Mesenchymal stem cell (in vitro differentiated cells and primary cell): Measurements from ENCODE around the gene FOXF2.

Source experiments
- DNase-seq: peaks from one replicate; pipeline ENCODE4 v3.0.0-alpha.2; 2013
- H2AFZ ChIP-seq: one replicate; pipeline ENCODE4 v1.6.1; 2013; ENCODE audit warnings: low read depth, mild to moderate bottlenecking, control low read depth, inconsistent platforms, low read length, moderate library complexity
- H2AK5ac ChIP-seq: 2 replicates; pipeline ENCODE4 v1.6.1; 2013; ENCODE audit warnings: low read length, moderate library complexity, mild to moderate bottlenecking, inconsistent platforms; ENCODE audit not compliant: severe bottlenecking
- H2BK120ac ChIP-seq: one replicate; pipeline ENCODE4 v1.6.1; 2013; ENCODE audit warnings: low read depth, mild to moderate bottlenecking, inconsistent platforms, low read length, moderate library complexity
- H2BK12ac ChIP-seq, 2 experiments: one replicate each; pipeline ENCODE4 v1.6.1; 2013; ENCODE audit warnings: inconsistent platforms in 2 of 2, low read length in 2 of 2, mild to moderate bottlenecking in 2 of 2, moderate library complexity in 2 of 2, control low read depth in 1 of 2
- H2BK15ac ChIP-seq: one replicate; pipeline ENCODE4 v1.6.1; 2013; ENCODE audit warnings: mild to moderate bottlenecking, low read depth, inconsistent platforms; ENCODE audit not compliant: poor library complexity, severe bottlenecking
- H2BK5ac ChIP-seq: 2 replicates; pipeline ENCODE4 v1.6.1; 2013; ENCODE audit warnings: low read depth, mild to moderate bottlenecking, low read length, control low read depth, inconsistent platforms; ENCODE audit not compliant: poor library complexity, severe bottlenecking
- H3K14ac ChIP-seq, 2 experiments: one replicate each; pipeline ENCODE4 v1.6.1; 2013; ENCODE audit warnings: inconsistent platforms in 2 of 2, low read length in 2 of 2, control low read depth in 1 of 2, mild to moderate bottlenecking in 1 of 2, moderate library complexity in 1 of 2
- H3K18ac ChIP-seq, 2 experiments: one replicate each; pipeline ENCODE4 v1.6.1; 2013; ENCODE audit warnings: inconsistent platforms in 2 of 2, low read length in 2 of 2, control low read depth in 1 of 2, low read depth in 1 of 2, mild to moderate bottlenecking in 1 of 2
- H3K23ac ChIP-seq, 2 experiments: one replicate each; pipeline ENCODE4 v1.6.1; 2013; ENCODE audit warnings: inconsistent platforms in 2 of 2, low read length in 2 of 2, mild to moderate bottlenecking in 2 of 2, moderate library complexity in 2 of 2, control low read depth in 1 of 2
- H3K27ac ChIP-seq: 2 replicates; pipeline ENCODE4 v1.5.1; 2013; ENCODE audit warnings: mild to moderate bottlenecking, moderate library complexity, low read length, control low read depth, inconsistent platforms; ENCODE audit not compliant: poor library complexity, severe bottlenecking
- H3K27me3 ChIP-seq, 2 experiments: 2 replicates each; pipeline versions ENCODE4 v1.6.1 to v1.7.0; 2013; ENCODE audit warnings: low read length in 2 of 2, mild to moderate bottlenecking in 2 of 2, moderate library complexity in 2 of 2, control low read depth in 1 of 2, inconsistent platforms in 1 of 2; ENCODE audit not compliant: control insufficient read depth in 1 of 2, insufficient read depth in 1 of 2
- H3K36me3 ChIP-seq, 2 experiments: 2 replicates each; pipeline versions ENCODE4 v1.6.1 to v1.7.0; 2013; ENCODE audit warnings: low read length in 2 of 2, control low read depth in 1 of 2, inconsistent platforms in 1 of 2, low read depth in 1 of 2, mild to moderate bottlenecking in 1 of 2; ENCODE audit not compliant: insufficient read depth in 2 of 2, control insufficient read depth in 1 of 2
- H3K4ac ChIP-seq, 2 experiments: one replicate each; pipeline ENCODE4 v1.6.1; 2013; ENCODE audit warnings: inconsistent platforms in 2 of 2, low read length in 2 of 2, mild to moderate bottlenecking in 2 of 2, moderate library complexity in 2 of 2, control low read depth in 1 of 2, low read depth in 1 of 2
- H3K4me1 ChIP-seq: 2 replicates; pipeline ENCODE4 v1.6.1; 2013; ENCODE audit warnings: low read depth, low read length, control low read depth; ENCODE audit not compliant: control insufficient read depth, insufficient read depth
- H3K4me2 ChIP-seq: 2 replicates; pipeline ENCODE4 v1.6.1; 2013; ENCODE audit warnings: low read length, mild to moderate bottlenecking, inconsistent platforms; ENCODE audit not compliant: poor library complexity, severe bottlenecking
- H3K4me3 ChIP-seq, 2 experiments: 2 replicates each; pipeline versions ENCODE4 v1.5.1 to v1.7.0; 2013; ENCODE audit warnings: low read length in 2 of 2, mild to moderate bottlenecking in 2 of 2, control low read depth in 1 of 2, low read depth in 1 of 2; ENCODE audit not compliant: insufficient read depth in 1 of 2
- H3K79me1 ChIP-seq: replicated peaks from 2 replicates; pipeline ENCODE4 v1.6.1; 2013; ENCODE audit warnings: mild to moderate bottlenecking, control low read depth, low read length, inconsistent platforms; ENCODE audit not compliant: poor library complexity, severe bottlenecking
- H3K9ac ChIP-seq: 2 replicates; pipeline ENCODE4 v1.7.0; 2013; ENCODE audit warnings: mild to moderate bottlenecking, low read length, moderate library complexity
- H3K9me3 ChIP-seq: 2 replicates; pipeline ENCODE4 v1.7.0; 2013; ENCODE audit warnings: mild to moderate bottlenecking, low read length; ENCODE audit not compliant: control insufficient read depth
- H4K8ac ChIP-seq: one replicate; pipeline ENCODE4 v1.6.1; 2013; ENCODE audit warnings: inconsistent platforms, mild to moderate bottlenecking, low read length, moderate library complexity
- H4K91ac ChIP-seq: one replicate; pipeline ENCODE4 v1.6.1; 2013; ENCODE audit warnings: mild to moderate bottlenecking, low read length, inconsistent platforms
- WGBS: methylation state at CpG from one replicate; pipeline ENCODE4 v1.1.7; 2013; ENCODE audit warnings: mixed read lengths; 5-methylcytosine and 5-hydroxymethylcytosine counted together

The FOXF2 gene

GRCh38 chr6:1406306-1407072 lies 17.1 kb downstream of the FOXF2 start:
- H3K4me1 ChIP-seq, result no peaks in the 10 kb centered on the region
- 96% methylated on average over 9 of the region's 13 CpGs for whole genome bisulfite sequencing

DNA sequence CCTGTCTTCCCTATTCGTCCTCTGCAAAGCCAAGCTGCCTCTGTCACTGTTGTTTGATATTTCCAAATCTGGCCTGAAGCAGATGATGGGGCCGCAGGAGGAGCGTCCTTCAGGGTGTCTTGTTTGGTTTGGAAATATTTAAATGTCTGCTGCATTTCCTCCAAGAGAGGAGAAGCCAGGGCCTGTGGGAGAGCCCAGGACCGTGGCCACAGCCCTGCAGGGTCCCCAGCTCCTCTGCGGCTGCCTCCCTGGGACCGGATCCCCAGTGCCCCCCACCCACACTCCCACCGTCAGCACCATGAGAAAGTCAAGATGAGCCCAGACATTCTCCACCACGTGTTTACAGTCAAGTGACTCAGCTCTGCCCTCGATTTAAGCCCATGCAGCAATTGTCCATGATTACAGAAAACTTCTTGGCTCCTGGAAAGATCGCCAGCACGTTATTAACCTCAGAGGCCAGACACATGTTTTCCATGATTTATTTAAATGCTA lies 18.2 kb downstream of the FOXF2 start:
- H3K4me1 ChIP-seq, result no peaks in the 10 kb centered on the region
- no peak overlapping the region for H2AFZ ChIP-seq
- no peak overlapping the region for H3K4me3 ChIP-seq
- no peaks in the 10 kb centered on the region for H3K9me3 ChIP-seq
- no peak overlapping the region for H3K18ac ChIP-seq
- H4K91ac ChIP-seq, result no peak overlapping the region
- no peaks in the 10 kb centered on the region for H3K79me1 ChIP-seq
- DNase-seq, result peak; percentile 57
- H3K23ac ChIP-seq, result no peak overlapping the region
- H3K27ac ChIP-seq, result no peak overlapping the region
- no peaks in the 10 kb centered on the region for H3K36me3 ChIP-seq
- no peak overlapping the region for H3K9ac ChIP-seq
- no peak overlapping the region for H3K14ac ChIP-seq
- H2AK5ac ChIP-seq, result no peak overlapping the region
- no peak overlapping the region for H2BK12ac ChIP-seq
- H4K8ac ChIP-seq, result no peak overlapping the region
- H2BK120ac ChIP-seq, result no peak overlapping the region
- 67% methylated on average over 11 of the region's 11 CpGs for WGBS
- no peak overlapping the region for H3K4me2 ChIP-seq
- H3K4ac ChIP-seq, result no peak overlapping the region
- peaks cover 6 to 17% of the 10 kb centered on the region in 2 experiments for H3K27me3 ChIP-seq
- no peak overlapping the region for H2BK5ac ChIP-seq
- no peak overlapping the region for H2BK15ac ChIP-seq

More at GRCh38 chr6:1406306-1407072, 17.1 kb downstream of the FOXF2 start:
- Histone ChIP-seq H2BK15ac (no peak overlapping the region), H2AK5ac (no peak overlapping the region), H2BK12ac (no peak overlapping the region), H3K23ac (no peak overlapping the region), H3K4me3 (no peak overlapping the region), H4K8ac (no peak overlapping the region), H4K91ac (no peak overlapping the region), H2BK120ac (no peak overlapping the region), H3K79me1 (no peaks in the 10 kb centered on the region), H2BK5ac (no peak overlapping the region), H2AFZ (no peak overlapping the region), H3K9ac (no peak overlapping the region), H3K36me3 (no peaks in the 10 kb centered on the region), H3K14ac (no peak overlapping the region), H3K27ac (no peak overlapping the region), H3K18ac (no peak overlapping the region), H3K4me2 (no peak overlapping the region), H3K9me3 (no peaks in the 10 kb centered on the region), H3K4ac (no peak overlapping the region), H3K27me3 (peaks cover 0 to 17% of the 10 kb centered on the region in 2 experiments)
- no peak for DNase-seq

DNA sequence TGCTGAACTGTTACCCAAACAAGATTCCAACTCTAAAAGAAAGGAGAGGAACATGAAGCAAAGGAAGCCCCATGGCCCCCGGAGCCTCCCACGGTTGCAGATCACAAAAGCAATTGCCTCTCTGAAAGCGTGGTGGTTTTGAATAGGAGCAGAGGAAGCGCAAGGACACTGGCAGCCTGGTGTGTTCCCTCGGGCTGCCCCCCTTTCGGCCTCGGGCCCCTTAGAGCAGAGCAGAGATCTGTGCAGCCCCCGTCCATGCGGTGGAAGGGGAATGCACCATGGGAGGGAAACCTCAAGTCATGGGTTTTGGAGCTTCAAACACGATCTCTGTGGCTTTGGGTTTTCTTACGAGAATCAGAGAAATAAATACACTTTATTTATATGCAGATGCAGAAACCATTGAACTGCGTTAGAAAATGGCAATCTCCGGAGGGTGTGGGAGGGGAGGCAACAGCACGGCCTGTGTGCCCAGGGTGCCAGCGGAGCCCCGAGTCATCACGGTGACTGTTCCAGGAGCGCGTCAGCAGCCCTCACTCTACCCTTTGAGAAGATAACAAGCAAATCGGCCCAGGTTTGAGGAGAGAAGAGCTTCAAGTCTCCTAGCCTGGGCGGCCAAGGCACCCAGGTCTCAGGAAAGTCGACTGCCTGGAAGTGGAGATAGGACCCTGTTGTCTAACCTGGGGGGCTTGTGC lies 20.5 kb downstream of the FOXF2 start:
- Histone ChIP-seq H3K14ac (no peak overlapping the region), H2BK15ac (no peak overlapping the region), H3K18ac (no peak overlapping the region), H2BK120ac (no peak overlapping the region), H3K9ac (no peak overlapping the region), H4K8ac (no peak overlapping the region), H2BK5ac (no peak overlapping the region), H2AFZ (no peak overlapping the region), H3K4me3 (no peak overlapping the region), H2BK12ac (no peak overlapping the region), H2AK5ac (no peak overlapping the region), H4K91ac (no peak overlapping the region), H3K27ac (no peak overlapping the region), H3K4me1 (no peaks in the 10 kb centered on the region), H3K4ac (no peak overlapping the region), H3K79me1 (no peaks in the 10 kb centered on the region), H3K9me3 (no peaks in the 10 kb centered on the region), H3K4me2 (no peak overlapping the region), H3K23ac (no peak overlapping the region), H3K36me3 (no peaks in the 10 kb centered on the region), H3K27me3 (peaks cover 7 to 22% of the 10 kb centered on the region in 2 experiments)
- no peak for DNase-seq
- WGBS, result 73% methylated on average over 19 of the region's 22 CpGs

DNA sequence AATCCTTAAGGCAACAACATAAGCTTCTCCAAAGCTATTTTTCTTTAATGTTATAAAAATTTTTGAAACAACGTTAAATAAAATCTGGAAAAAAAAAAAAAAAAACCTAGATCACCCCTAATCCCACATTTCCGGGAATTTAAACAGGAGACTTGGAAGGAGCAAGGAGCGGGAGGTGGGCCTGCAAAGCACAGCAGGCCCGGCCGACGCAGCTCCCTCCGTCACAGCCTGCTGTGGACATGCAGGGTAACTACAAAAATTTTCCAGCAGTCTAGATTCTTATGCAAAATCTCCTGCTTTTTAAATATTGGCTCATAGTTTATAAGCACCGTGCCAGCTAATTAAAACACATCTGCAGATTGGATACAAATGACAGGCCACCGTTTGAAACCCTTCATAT lies 23.5 kb downstream of the FOXF2 start:
- H4K8ac ChIP-seq, result no peak overlapping the region
- no peaks in the 10 kb centered on the region for H3K9me3 ChIP-seq
- H2BK5ac ChIP-seq, result no peak overlapping the region
- H3K27me3 ChIP-seq, result peaks cover 20 to 45% of the 10 kb centered on the region in 2 experiments
- H3K4me2 ChIP-seq, result no peak overlapping the region
- H2BK12ac ChIP-seq, result no peak overlapping the region
- H3K18ac ChIP-seq, result no peak overlapping the region
- no peaks in the 10 kb centered on the region for H3K4me1 ChIP-seq
- no peaks in the 10 kb centered on the region for H3K79me1 ChIP-seq
- H2BK120ac ChIP-seq, result no peak overlapping the region
- H3K4me3 ChIP-seq, result no peak overlapping the region
- no peak for DNase-seq
- no peak overlapping the region for H2AFZ ChIP-seq
- no peak overlapping the region for H3K9ac ChIP-seq
- no peak overlapping the region for H3K27ac ChIP-seq
- no peak overlapping the region for H3K23ac ChIP-seq
- H3K14ac ChIP-seq, result no peak overlapping the region
- H2AK5ac ChIP-seq, result no peak overlapping the region
- no peak overlapping the region for H3K4ac ChIP-seq
- no peak overlapping the region for H2BK15ac ChIP-seq
- H3K36me3 ChIP-seq, result no peaks in the 10 kb centered on the region
- WGBS, result 85% methylated on average over 8 of the region's 9 CpGs
- H4K91ac ChIP-seq, result no peak overlapping the region
